Lower leg skin (tissue), 3 donors: ENCODE measurements around the gene ERC2.

Source experiments
- CTCF ChIP-seq, 3 donors: fragments of 450-650 bp; IDR thresholded peaks; one replicate each; pipeline ENCODE4 v1.5.1; 2016; ENCODE audit warnings: antibody characterized with exemption in 3 of 3, mild to moderate bottlenecking in 3 of 3, moderate library complexity in 2 of 3
- POLR2A ChIP-seq, 2 donors: fragments of 450-650 bp; IDR thresholded peaks; one replicate each; pipeline ENCODE4 v1.6.1; 2016 to 2017; ENCODE audit warnings: antibody characterized with exemption in 2 of 2, mild to moderate bottlenecking in 1 of 2, moderate library complexity in 1 of 2

GRCh38 chr3:55854494-55854893 is 613.8 kb downstream of the ERC2 start:
- no peak for TF ChIP-seq CTCF (IDR thresholded peaks at IDR 0.05)
- no peak for TF ChIP-seq POLR2A (IDR thresholded peaks at IDR 0.05)
